Bronchial epithelial cell (primary cell): Measurements from ENCODE around the gene JAG1. TPM values are rescaled to one million over a fixed set of nuclear protein-coding genes. Genes with fewer than 3 reads are reported as not detected.
A peak's percentile ranks its signal among the peaks of the same experiment; 100 is the strongest.

Source experiments
- DNase-seq: peaks from one replicate; pipeline ENCODE4 v3.0.0-alpha.2; 2010; ENCODE audit warnings: low read depth
- FAIRE-seq: peaks from 2 replicates; lab custom pipeline; 2011; peaks lifted over from hg19 to GRCh38; lab: Jason Lieb, UNC
- H3K27me3 ChIP-seq: 2 replicates; pipeline ENCODE4 v1.5.1; 2011; ENCODE audit warnings: low read length; ENCODE audit not compliant: control insufficient read depth, insufficient read depth
- H3K36me3 ChIP-seq: 2 replicates; pipeline ENCODE4 v1.5.1; 2011; ENCODE audit warnings: low read length; ENCODE audit not compliant: control insufficient read depth, insufficient read depth
- H3K4me3 ChIP-seq: 2 replicates; pipeline ENCODE4 v1.5.1; 2011; ENCODE audit warnings: mild to moderate bottlenecking, low read depth, low read length, control low read depth
- total RNA-seq: library from RNA; depleted of rRNA; stranded (reverse); fragments of >200 nt; gene quantifications from 2 replicates; pipeline ENCODE4 v1.2.1, GENCODE V29; 2014
- TF ChIP-seq, protein P1 (sequence below): IDR thresholded peaks from 2 replicates; pipeline ENCODE4 v1.5.1; 2011; ENCODE audit warnings: mild to moderate bottlenecking, moderate library complexity, low read length, control low read depth, inconsistent platforms; ENCODE audit not compliant: insufficient read depth, severe bottlenecking

JAG1 gene
- total RNA-seq, 1 donor from 2014 or later, result 310 TPM

DNA sequence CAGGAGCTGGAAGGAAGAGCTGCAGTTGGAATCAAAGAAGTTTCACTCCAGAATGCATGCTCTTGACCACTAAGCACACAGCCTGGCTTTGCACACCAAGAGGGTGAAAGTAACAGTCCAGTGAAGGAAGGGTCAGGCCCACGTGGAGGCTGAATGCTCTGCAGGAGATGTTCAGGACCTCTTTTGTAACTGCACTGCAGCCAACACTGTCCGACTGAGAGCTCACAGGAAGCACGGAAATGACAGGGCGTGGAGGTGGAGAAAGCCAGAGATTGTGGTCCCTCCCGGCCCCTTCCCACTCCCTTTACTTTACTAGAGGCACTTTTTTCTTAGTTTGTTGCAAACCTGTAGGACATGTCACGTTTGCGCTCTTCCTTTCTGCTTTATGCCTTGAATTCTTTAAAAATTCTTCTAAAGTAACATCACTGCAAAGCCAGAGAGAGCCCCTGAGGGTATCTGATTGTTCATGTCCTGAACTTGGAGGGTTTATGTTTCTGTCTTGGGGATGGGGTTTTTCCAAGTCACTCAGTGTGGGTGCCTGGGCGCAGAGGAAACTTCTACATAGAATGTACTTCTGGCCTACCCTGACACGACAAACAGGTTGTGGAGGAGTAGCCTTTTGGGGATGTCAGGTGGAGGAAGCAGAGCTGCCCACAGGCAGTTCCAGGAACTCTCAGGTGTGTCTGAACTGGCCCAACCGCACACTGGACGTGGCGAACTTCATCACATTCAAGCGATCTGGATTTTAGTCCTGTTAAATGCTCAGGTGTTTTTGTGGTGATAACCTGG lies 40.9 kb downstream of the JAG1 start:
- peak; percentile 66 for FAIRE-seq
- H3K27me3 ChIP-seq, result no peaks in the 10 kb centered on the region
- TF ChIP-seq, protein P1, sequence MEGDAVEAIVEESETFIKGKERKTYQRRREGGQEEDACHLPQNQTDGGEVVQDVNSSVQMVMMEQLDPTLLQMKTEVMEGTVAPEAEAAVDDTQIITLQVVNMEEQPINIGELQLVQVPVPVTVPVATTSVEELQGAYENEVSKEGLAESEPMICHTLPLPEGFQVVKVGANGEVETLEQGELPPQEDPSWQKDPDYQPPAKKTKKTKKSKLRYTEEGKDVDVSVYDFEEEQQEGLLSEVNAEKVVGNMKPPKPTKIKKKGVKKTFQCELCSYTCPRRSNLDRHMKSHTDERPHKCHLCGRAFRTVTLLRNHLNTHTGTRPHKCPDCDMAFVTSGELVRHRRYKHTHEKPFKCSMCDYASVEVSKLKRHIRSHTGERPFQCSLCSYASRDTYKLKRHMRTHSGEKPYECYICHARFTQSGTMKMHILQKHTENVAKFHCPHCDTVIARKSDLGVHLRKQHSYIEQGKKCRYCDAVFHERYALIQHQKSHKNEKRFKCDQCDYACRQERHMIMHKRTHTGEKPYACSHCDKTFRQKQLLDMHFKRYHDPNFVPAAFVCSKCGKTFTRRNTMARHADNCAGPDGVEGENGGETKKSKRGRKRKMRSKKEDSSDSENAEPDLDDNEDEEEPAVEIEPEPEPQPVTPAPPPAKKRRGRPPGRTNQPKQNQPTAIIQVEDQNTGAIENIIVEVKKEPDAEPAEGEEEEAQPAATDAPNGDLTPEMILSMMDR, result no peak
- H3K36me3 ChIP-seq, result no peaks in the 10 kb centered on the region
- no peak for DNase-seq
- H3K4me3 ChIP-seq, result no peak overlapping the region

DNA sequence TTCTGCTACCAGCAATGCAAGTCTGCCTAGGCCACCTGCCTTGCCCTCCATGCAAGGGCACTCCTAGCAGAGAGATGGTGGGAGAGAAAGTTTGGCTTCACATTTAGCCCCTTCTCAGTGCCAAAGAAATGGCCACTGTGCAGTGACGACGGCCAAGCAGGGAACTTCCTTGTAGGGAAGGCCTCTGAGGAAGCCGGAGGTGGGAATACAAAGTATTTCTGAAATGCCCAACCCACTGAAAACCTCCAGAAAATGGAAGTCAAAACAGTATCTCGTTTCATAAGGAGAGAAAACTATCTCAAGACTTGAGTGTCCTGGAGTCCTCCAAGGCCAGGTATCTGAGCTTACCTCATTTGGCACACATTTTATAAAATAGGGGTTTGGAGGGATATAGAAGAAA lies 42.7 kb downstream of the JAG1 start:
- TF ChIP-seq, protein P1, result no peak
- Histone ChIP-seq H3K4me3 (no peak overlapping the region), H3K36me3 (no peaks in the 10 kb centered on the region), H3K27me3 (no peaks in the 10 kb centered on the region)
- DNase-seq, result no peak
- no peak for FAIRE-seq

DNA sequence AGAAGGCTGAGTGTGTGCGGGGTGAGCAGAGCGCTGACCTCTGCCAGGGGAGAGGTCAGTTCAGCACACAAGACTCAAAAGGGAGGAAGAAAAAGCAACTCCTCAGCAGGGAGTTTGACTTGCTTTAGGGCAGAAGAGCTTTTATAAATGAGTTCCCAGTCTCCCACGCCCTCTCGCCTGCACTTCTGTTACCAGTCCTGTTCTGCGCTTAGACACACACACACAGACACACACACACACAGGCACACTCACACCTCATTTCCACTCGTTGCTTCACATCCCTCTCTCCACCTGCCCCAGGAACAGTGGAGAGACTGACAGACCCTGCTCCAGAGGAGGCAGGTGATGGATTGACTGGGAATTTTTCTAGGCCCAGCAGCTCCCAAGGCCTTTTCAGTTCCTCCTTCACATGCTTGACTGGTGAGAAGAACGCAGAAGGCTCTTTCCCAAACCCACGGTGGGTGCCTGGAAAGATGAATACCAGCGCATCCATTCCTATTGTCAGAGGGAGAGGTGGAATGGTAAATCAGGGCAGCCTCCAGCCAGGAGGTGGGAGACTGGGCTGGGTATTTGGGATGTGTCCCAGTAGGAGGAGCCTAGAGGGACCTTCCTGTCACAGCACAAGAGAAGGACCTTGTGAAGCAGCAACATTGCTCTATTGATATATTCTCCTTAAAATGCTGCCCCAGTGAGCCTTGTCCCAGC lies 43.7 kb downstream of the JAG1 start:
- no peaks in the 10 kb centered on the region for H3K27me3 ChIP-seq
- no peak overlapping the region for H3K4me3 ChIP-seq
- TF ChIP-seq, protein P1, result no peak
- no peaks in the 10 kb centered on the region for H3K36me3 ChIP-seq
- DNase-seq (no peak), FAIRE-seq (no peak)

DNA sequence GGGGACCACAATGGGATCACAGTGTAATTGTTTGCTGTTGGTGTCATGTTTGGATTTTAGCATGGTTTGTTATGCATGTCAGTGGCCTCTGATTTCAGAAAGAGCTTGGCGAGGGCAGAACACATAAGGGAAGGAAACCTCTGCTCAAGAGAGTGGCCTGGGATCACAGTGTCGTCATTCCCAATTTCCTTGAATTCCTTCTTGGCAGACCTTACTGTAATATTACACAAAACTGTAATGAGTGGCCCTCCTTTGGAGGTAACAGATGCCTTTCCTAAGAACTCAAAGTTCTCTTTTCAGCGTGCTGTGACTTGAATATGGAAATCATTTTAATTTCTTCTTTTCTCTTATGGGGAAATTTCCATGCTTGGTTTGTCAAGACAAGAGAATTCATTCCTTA lies 46.9 kb downstream of the JAG1 start:
- Histone ChIP-seq H3K27me3 (no peaks in the 10 kb centered on the region), H3K36me3 (no peaks in the 10 kb centered on the region), H3K4me3 (no peak overlapping the region)
- TF ChIP-seq, protein P1, result no peak
- peak; percentile 86 for DNase-seq
- no peak for FAIRE-seq

DNA sequence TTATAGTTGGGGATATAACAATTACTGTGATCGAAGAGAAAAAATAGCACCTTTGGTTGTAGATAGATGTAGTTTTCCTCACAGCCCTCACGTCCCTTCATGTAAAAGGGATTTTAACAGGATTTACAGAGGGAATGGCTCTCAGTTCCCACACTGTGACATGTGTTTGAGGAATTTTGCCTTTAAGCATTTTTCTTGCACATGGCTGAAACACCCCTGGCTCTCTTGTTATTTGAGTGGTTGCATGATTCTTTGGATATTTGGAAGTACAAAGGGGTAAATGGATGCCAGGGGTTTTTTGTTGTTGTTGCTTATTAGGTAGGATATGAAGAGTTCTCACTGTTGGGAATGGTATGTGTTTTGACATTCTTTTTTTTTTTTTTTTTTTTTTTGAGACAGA lies 48.2 kb downstream of the JAG1 start:
- H3K4me3 ChIP-seq, result no peak overlapping the region
- H3K27me3 ChIP-seq, result no peaks in the 10 kb centered on the region
- TF ChIP-seq, protein P1, result no peak
- DNase-seq, result no peak
- no peaks in the 10 kb centered on the region for H3K36me3 ChIP-seq
- no peak for FAIRE-seq
